GM18498 (cell line): Measurements from ENCODE around the gene KCNJ6.

Source experiments
- ATAC-seq: cut with Tn5 transposase; IDR thresholded peaks from one replicate; pipeline ENCODE4 v1.9.1; 2021; ENCODE audit warnings: mild to moderate bottlenecking, moderate library complexity; ENCODE audit not compliant: unreplicated experiment

The KCNJ6 gene

DNA sequence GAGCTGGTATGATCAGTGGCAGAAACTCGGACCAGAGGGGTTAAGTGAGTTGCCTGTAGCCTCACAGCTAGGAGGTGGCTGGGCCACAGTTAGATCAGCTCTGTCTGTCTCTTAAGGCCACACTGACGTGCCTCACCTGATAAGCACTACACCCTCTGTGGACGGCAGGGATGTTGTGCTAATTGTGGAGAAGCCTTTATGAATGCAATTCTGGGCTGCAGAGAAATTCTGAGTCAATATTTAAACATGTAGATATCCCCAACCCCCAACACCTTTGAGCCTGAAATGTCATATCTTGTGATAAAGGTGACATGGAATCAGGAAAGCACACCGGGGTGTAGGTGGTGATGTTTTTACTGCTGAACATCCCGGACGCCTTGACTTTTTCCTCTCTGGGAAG, 88.3 kb downstream of the KCNJ6 start:
- no peak for ATAC-seq

GRCh38 chr21:37821786-37822450, 94.3 kb downstream of the KCNJ6 start:
- ATAC-seq = no peak

GRCh38 chr21:37821092-37821491, 95.2 kb downstream of the KCNJ6 start:
- no peak for ATAC-seq

DNA sequence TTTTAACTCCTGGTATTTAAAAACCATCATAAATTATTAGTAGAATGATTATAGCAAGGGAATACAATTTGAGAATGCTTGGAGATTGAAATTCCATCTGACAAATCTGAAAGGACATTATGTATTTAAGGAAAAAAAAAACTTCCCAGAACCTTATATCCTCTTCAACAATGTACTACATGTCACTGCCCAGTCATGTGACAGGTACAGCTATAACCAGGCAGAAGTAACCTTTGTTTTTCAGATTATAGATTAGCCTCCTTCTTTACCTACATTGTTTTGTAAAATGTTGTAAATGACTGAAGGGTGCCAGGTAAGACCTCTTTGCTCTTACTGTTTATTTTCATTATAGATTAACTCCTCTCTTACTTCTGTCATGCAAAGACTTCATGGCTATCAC, 96.9 kb downstream of the KCNJ6 start:
- ATAC-seq = no peak

GRCh38 chr21:37817242-37817641, 99.0 kb downstream of the KCNJ6 start:
- ATAC-seq = no peak

GRCh38 chr21:37815893-37816292, 100.4 kb downstream of the KCNJ6 start:
- ATAC-seq = no peak

- ATAC-seq = no peak
Observed at GRCh38 chr21:37811711-37812110, 104.5 kb downstream of the KCNJ6 start.

DNA sequence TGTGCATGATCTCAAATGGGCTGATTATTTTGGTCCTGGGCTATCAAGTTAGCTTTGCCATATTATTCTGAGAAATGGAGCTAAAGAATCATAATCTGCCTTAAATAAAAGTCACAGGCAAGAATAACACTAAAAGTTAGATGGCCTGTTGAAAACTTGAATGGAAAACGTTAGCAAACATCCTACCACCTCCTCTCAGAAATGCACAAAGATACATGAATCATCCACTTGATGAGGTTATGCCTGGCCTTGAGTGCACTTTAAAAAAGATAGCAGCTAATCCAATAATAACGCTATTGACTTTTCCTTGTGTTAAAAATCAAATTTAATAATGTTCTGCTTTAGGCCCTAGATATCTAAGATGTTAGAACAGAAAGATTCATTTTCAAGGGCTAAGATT, 108.0 kb downstream of the KCNJ6 start:
- ATAC-seq = no peak

GRCh38 chr21:37805266-37805665, 111.0 kb downstream of the KCNJ6 start:
- ATAC-seq = no peak

DNA sequence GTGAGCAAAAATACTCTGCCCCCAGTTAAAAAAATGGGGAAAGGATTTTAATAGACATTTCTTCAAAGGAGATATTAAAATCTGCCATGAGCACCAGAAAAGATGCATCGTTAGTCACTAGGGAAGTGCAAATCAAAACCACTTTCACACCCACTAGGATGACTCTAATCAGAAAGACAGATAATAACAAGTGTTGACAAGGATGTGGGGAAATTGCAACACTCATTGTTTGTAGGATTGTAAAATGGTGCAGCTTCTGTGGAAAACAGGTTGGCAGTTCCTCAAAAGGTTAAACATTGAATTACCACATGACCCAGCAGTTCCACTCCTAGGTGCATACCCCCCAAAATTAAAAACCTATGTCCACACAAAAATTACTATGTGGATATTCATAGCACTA, 112.3 kb downstream of the KCNJ6 start:
- no peak for ATAC-seq

DNA sequence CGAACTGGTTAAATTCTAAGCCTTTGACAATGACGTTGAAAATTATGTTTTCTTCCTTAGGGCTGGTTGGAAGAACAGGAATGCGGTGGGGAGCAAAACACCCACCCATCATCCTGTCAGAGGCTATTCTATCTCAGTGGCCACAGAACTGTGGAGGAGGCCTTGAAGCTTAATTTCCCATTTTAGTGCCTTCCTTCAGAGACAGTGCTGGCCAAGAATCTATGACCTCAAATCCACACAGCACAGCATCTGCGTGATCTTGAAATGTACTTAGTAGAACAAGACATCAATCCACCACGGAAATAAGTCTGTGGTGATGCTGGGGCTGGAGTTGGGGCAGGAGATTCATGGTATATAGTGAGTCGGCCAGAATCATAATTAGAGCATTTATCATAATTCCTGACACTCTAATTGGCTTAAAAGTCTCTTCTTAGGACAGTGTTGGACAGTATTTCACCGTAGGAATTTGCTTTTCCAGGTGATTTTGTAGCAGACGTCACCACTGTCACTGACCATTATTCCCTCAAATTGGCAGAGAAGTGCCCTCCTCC, 113.1 kb downstream of the KCNJ6 start:
- no peak for ATAC-seq

DNA sequence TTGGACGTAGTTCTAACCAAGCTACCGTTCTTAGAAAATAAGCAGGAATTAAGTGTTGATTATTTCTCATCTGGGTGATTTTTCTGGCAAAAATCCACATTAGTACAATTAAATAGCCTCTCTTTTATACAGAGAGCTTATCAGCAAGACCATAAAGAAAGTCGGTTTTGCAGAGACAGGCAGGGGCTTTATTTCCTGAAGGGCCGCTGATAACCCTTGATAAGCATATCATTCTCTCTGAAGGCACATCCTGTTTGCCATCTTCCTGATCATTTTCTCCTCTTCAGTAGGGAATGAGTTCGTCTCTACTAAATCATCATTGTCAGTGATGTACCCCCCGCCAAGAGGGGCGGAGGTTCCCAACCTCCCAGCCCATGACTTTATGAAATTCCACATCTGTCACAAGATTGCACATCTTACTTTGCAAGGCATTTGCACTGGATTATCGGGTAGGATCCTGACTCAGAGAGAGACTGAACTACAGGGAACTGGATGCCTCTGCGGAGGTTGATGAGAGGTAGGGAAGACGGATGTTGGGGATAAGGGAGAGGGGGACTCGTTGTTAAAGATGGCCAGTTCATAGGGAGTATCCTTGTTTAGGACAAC, 115.7 kb downstream of the KCNJ6 start:
- ATAC-seq = no peak

GRCh38 chr21:37800057-37800455, 116.2 kb downstream of the KCNJ6 start:
- no peak for ATAC-seq

GRCh38 chr21:37799211-37800056, 116.8 kb downstream of the KCNJ6 start:
- no peak for ATAC-seq

GRCh38 chr21:37797403-37797802, 118.9 kb downstream of the KCNJ6 start:
- no peak for ATAC-seq

DNA sequence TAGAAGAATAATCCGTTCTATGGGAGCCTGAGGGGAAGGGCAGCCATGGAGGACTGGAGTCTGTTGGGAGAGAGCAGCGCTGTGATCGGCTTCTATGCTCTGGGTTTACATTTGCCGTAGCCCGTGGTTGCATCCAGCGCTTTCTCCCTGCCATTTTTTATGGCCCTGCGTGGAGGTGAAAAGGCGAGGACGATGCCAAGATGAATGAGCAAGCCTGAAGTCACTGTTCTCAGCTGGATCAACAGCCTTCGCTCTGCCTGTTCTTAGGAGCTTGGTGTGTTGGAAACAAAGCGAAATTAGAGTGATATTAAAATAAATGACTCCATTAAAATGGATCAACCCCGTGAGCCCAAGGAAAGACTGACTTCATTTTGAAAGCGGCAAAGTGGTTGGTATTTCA, 120.2 kb downstream of the KCNJ6 start:
- no peak for ATAC-seq

DNA sequence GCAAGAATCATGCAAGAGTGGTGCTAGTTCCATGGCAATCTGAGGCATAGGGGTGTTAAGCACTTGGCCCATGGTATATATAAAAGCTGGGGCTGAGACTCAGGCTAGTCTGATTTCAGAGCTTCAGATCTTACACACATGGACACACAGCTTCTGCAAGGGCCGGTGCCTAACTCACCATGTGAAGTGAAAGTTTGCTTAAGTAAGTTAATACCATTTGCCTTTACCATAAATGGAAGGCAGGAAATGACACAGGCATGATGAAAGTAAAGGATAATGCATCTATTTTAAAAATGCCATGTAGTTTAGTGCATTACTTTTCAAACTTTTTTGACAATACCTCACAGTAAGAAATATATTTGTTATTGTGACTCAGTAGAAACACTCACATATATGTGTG, 122.6 kb downstream of the KCNJ6 start:
- ATAC-seq = no peak

GRCh38 chr21:37792046-37792445, 124.2 kb downstream of the KCNJ6 start:
- no peak for ATAC-seq

- ATAC-seq = no peak
Observed at GRCh38 chr21:37790905-37791304, 125.4 kb downstream of the KCNJ6 start.

DNA sequence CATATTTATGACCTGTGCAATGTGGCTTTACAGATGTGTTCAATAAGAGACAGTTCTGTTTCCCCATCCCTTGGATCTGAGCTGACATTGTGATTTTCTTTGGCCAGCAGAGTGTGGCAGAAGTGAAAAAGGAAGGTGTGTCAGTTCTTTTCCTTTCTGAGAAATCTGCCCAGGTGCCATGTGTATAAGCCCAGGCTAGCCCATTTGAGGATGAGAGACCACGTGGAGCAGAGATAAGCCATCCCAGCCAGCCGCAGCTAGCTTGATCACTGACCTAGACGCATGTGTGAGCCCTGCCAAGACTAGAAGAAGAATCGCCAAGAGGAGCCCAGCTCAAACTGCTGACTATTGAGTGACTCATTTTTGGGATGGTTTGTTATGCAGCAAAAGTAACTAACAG, 127.8 kb downstream of the KCNJ6 start:
- no peak for ATAC-seq

DNA sequence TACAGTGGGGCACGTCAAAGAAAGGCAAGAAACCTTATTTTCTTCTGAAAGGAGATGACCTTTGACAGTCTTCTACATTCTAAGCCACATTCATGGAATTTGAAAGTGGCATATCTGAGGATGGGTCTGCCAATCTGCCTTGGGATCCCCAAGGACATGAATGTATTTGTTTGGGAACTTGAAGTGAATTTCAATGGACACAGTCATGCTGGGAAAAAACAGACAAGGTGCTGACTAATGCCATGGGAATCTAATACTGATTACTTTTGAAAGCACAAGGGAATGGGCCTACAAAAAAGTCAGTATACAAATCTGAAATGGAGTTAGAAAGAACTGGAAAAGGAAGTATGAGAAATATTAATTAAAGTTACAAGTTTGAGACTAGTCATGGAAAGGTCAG, 128.8 kb downstream of the KCNJ6 start:
- no peak for ATAC-seq
